PC-9 (cell line): Measurements from ENCODE around the gene PBX4. TPM values are rescaled to one million over a fixed set of nuclear protein-coding genes. Genes with fewer than 3 reads are reported as not detected.

Source experiments
- BruUV-seq: library from RNA; stranded (reverse); fragments of 400-500 nt; replicated peaks from 2 replicates; lab custom pipeline; 2021; lab: Mats Ljungman, UMichigan
- CTCF ChIA-PET: fragments of 300-600 bp; sonication (Branson Sonifier 250); formaldehyde crosslinking; loops from one replicate; lab custom pipeline; 2022; ENCODE audit warnings: antibody characterized with exemption; lab: Charles Lee
- POLR2A ChIA-PET: fragments of 300-600 bp; sonication (Branson Sonifier 250); formaldehyde crosslinking; loops from one replicate; lab custom pipeline; 2022; ENCODE audit warnings: antibody characterized with exemption; ENCODE audit not compliant: unreplicated experiment; lab: Charles Lee
- DNase-seq, 2 experiments: peaks; one replicate each; pipeline versions ENCODE4 v3.0.0 to v3.0.0-alpha.2; 2015 to 2022; ENCODE audit warnings: mixed read lengths in 1 of 2
- H2AFZ ChIP-seq: fragments of 200-600 bp; sonication (generic); 2 replicates; pipeline ENCODE4 v1.8.1; 2017; ENCODE audit warnings: antibody characterized with exemption
- H3F3A ChIP-seq: fragments of 200-600 bp; sonication (generic); 2 replicates; pipeline ENCODE4 v1.8.1; 2017; ENCODE audit warnings: antibody characterized with exemption, mild to moderate bottlenecking, low read depth; ENCODE audit not compliant: insufficient read depth
- H3K27ac ChIP-seq: fragments of 200-600 bp; sonication (generic); 2 replicates; pipeline ENCODE4 v1.6.1; 2016; ENCODE audit warnings: mixed run types
- H3K27me3 ChIP-seq: fragments of 200-600 bp; sonication (generic); 2 replicates; pipeline ENCODE4 v1.6.1; 2016; ENCODE audit warnings: low read depth, mixed run types; ENCODE audit not compliant: insufficient read depth
- H3K36me3 ChIP-seq: fragments of 200-600 bp; sonication (generic); 2 replicates; pipeline ENCODE4 v1.6.1; 2016; ENCODE audit warnings: low read depth, mixed run types
- H3K4me1 ChIP-seq: fragments of 200-600 bp; sonication (generic); replicated peaks from 2 replicates; pipeline ENCODE4 v1.6.1; 2016; ENCODE audit warnings: mixed run types; ENCODE audit not compliant: insufficient read depth
- H3K4me2 ChIP-seq: fragments of 200-600 bp; sonication (generic); 2 replicates; pipeline ENCODE4 v1.6.1; 2017; ENCODE audit warnings: mixed run types
- H3K4me3 ChIP-seq: fragments of 200-600 bp; sonication (generic); 2 replicates; pipeline ENCODE4 v1.6.1; 2016; ENCODE audit warnings: mixed run types
- H3K79me2 ChIP-seq: fragments of 200-600 bp; sonication (generic); 2 replicates; pipeline ENCODE4 v1.6.1; 2017; ENCODE audit warnings: low read depth, mixed run types
- H3K9me2 ChIP-seq: fragments of 200-600 bp; sonication (generic); 2 replicates; pipeline ENCODE4 v1.8.1; 2017; ENCODE audit warnings: mild to moderate bottlenecking; ENCODE audit not compliant: insufficient read depth
- H3K9me3 ChIP-seq: fragments of 200-600 bp; sonication (generic); 2 replicates; pipeline ENCODE4 v1.8.1; 2016; ENCODE audit warnings: low read depth; ENCODE audit not compliant: insufficient read depth
- H4K20me1 ChIP-seq: fragments of 200-600 bp; sonication (generic); 2 replicates; pipeline ENCODE4 v1.8.1; 2017; ENCODE audit not compliant: insufficient read depth
- CTCF ChIP-seq: fragments of 200-600 bp; sonication (generic); conservative IDR thresholded peaks from 2 replicates; pipeline ENCODE4 v1.6.1; 2017; ENCODE audit warnings: mixed run types, antibody characterized with exemption, mild to moderate bottlenecking, moderate library complexity
- EZH2 ChIP-seq: fragments of 200-600 bp; sonication (generic); IDR thresholded peaks from 2 replicates; pipeline ENCODE4 v1.8.0; 2017; ENCODE audit warnings: antibody characterized with exemption, low read depth
- intact Hi-C: fragments of 100-400 bp; cut with micrococcal nuclease; formaldehyde crosslinking; loops from one replicate; pipeline ENCODE4 v1.10.0; 2022; ENCODE audit not compliant: unreplicated experiment
- total RNA-seq: library from RNA; stranded (reverse); gene quantifications from 2 replicates; pipeline ENCODE4 v1.2.3, GENCODE V29; 2021

The PBX4 gene
- total RNA-seq, 1 experiment from 2014 or later, result 5.7 TPM

DNA sequence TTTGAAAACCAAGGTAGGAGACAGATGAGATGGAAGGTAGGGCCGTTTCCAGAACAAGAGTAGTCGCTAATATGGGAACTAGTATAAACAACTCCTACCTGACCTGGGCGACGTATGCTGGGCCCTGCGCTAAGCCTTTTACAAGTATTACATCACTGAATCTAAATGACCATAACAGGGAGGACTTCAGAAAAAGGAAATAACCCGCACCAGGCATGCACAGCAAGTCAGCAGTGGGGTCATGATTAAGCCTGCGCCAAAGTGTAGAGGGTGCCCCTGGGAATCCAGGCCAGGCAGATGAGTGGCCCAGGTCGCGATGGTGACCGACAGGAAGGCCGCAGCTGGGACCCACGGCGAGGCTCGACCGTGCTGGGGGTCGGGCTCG, 44.4 kb upstream of the PBX4 start:
- Histone ChIP-seq H3F3A (peaks cover 16% of the 10 kb centered on the region; the same call in 1 of the 2 replicates), H3K36me3 (peaks cover 7% of the 10 kb centered on the region; the same call in 1 of the 2 replicates), H3K4me1 (peaks cover 15% of the 10 kb centered on the region), H4K20me1 (peaks cover 28% of the 10 kb centered on the region), H3K27ac (peak overlapping the region; percentile 64), H3K4me3 (peak overlapping the region; percentile 95), H3K79me2 (peaks cover 39% of the 10 kb centered on the region), H3K9me2 (no peaks in the 10 kb centered on the region), H3K4me2 (peak overlapping the region; percentile 99), H3K27me3 (no peaks in the 10 kb centered on the region), H2AFZ (peak overlapping the region; percentile 81), H3K9me3 (no peaks in the 10 kb centered on the region)
- ChIA-PET CTCF (no interaction called here), POLR2A (no interaction called here)
- intact Hi-C loops, result loop anchor here (1.0 to 5.0 kb wide), 2 partner anchors 69 to 113 kb away; partner anchors contain the start of gene ZNF14
- no peak for DNase-seq
- no TSS peak for BruUV-seq
- TF ChIP-seq CTCF (no peak), EZH2 (no peak)

DNA sequence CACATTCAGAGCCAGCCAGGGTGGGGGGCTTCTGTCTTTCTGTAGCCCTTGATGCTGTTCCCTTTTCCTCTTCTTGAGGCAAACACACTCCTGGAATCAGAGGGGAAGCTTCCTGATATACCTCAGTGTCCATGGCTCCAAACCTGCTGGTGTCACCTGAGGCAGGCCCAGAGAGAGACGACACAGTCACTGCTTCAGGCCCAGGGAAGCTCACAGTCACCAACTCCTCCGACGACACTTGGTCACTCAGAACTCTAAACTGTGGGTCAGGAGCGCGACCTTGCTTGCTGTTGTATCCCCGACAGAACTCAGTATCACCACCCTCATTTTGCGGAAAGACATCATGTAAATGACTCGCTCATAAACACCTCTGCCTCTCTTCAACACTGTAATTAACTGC, 43.9 kb upstream of the PBX4 start:
- Histone ChIP-seq H3K4me3 (peak overlapping the region; percentile 95), H3K4me2 (peak overlapping the region; percentile 99), H3K27me3 (no peaks in the 10 kb centered on the region), H3K9me2 (no peaks in the 10 kb centered on the region), H3K27ac (0 out of 2 replicates have a peak overlapping the region, but pooled peaks have one; percentile 64), H3K36me3 (peaks cover 11% of the 10 kb centered on the region; the same call in 1 of the 2 replicates), H2AFZ (no peak overlapping the region), H3K4me1 (peaks cover 15% of the 10 kb centered on the region), H3K79me2 (peaks cover 39% of the 10 kb centered on the region), H3K9me3 (no peaks in the 10 kb centered on the region), H4K20me1 (peaks cover 28% of the 10 kb centered on the region), H3F3A (peaks cover 16% of the 10 kb centered on the region; the same call in 1 of the 2 replicates)
- no peak for DNase-seq
- TSS peak; percentile 65 for BruUV-seq
- POLR2A ChIA-PET, result interaction anchor here (0.7 kb wide), 1 partner anchor 522 kb away, joined by 4 read pairs; no protein-coding TSS in a partner anchor
- CTCF ChIA-PET, result no interaction called here
- TF ChIP-seq EZH2 (no peak), CTCF (no peak)
- intact Hi-C loops, result loop anchor here (5.0 kb wide), 1 partner anchor 70 kb away; the partner anchor contains the start of gene ZNF14

DNA sequence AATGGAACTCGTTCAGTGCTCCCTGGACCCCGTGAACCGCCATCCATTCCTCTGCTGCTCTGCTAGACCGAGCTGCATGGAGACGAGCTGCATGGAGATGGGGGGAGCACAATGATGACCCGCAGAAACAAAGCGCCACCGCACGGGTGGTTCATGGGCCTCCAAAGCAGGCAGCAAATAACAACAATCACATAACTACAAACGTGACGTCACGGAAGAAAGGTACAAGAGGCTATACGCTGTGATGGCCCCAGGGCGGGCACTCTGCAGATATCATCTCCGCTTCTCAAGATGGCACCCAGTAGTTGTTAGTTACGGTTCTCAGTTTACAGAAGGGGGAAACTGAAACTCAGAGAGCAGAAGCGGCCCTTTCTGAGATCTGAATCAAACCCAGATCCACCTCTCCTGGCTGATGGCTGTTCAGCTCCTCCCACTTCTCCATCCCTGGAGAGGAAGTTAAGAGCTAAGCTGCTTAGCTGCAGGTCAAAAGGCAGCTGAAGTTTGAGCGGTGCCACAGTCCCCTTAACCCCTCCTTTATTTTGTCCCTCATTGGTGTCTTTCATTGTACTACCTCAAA, 43.3 kb upstream of the PBX4 start:
- Histone ChIP-seq H3K36me3 (peaks cover 17% of the 10 kb centered on the region; the same call in 1 of the 2 replicates), H2AFZ (no peak overlapping the region), H3K4me3 (no peak overlapping the region), H3K4me1 (peaks cover 15% of the 10 kb centered on the region), H4K20me1 (peaks cover 28% of the 10 kb centered on the region), H3K27ac (no peak overlapping the region), H3K9me3 (no peaks in the 10 kb centered on the region), H3K27me3 (no peaks in the 10 kb centered on the region), H3K4me2 (peak overlapping the region; percentile 99), H3K9me2 (no peaks in the 10 kb centered on the region), H3F3A (peaks cover 16% of the 10 kb centered on the region; the same call in 1 of the 2 replicates), H3K79me2 (peaks cover 39% of the 10 kb centered on the region)
- TF ChIP-seq EZH2, result no peak
- TF ChIP-seq CTCF, result no peak
- DNase-seq, result no peak
- ChIA-PET POLR2A (interaction anchor here (0.6 to 0.7 kb wide), 2 partner anchors 33 to 522 kb away, joined by 3 to 4 read pairs; no protein-coding TSS in a partner anchor), CTCF (no interaction called here)
- intact Hi-C loops, result loop anchor here (5.0 kb wide), 1 partner anchor 71 kb away; the partner anchor contains the start of gene ZNF14
- BruUV-seq, result no TSS peak
